Endodermal cell (in vitro differentiated cells): ENCODE results near the gene EIF3B. TPM values are rescaled to one million over a fixed set of nuclear protein-coding genes. Genes with fewer than 3 reads are reported as not detected.
"Not testable (repeated sequence)": the region's sequence is repeated elsewhere in the genome, so short reads cannot be mapped to it uniquely, and the experiment has no call there.

Source experiments
- DNase-seq: peaks from one replicate; pipeline ENCODE4 v3.0.0-alpha.2; 2017
- H3K27ac ChIP-seq: 2 replicates; pipeline ENCODE4 v1.5.1; 2013; ENCODE audit warnings: mild to moderate bottlenecking, low read depth, low read length, moderate library complexity
- H3K27me3 ChIP-seq: 2 replicates; pipeline ENCODE4 v1.6.1; 2013; ENCODE audit warnings: mild to moderate bottlenecking, low read length, moderate library complexity; ENCODE audit not compliant: insufficient read depth, control insufficient read depth, poor library complexity, severe bottlenecking
- H3K36me3 ChIP-seq: 2 replicates; pipeline ENCODE4 v1.7.0; 2013; ENCODE audit warnings: mild to moderate bottlenecking, low read length, moderate library complexity; ENCODE audit not compliant: control insufficient read depth, insufficient read depth
- H3K4me1 ChIP-seq: one replicate; pipeline ENCODE4 v1.7.0; 2013; ENCODE audit warnings: low read length; ENCODE audit not compliant: control insufficient read depth, insufficient read depth
- H3K4me3 ChIP-seq: 2 replicates; pipeline ENCODE4 v1.5.1; 2013; ENCODE audit warnings: mild to moderate bottlenecking, low read length, moderate library complexity
- H3K9ac ChIP-seq: 2 replicates; pipeline ENCODE4 v1.6.1; 2013; ENCODE audit warnings: mild to moderate bottlenecking, low read length, moderate library complexity; ENCODE audit not compliant: poor library complexity, severe bottlenecking; ENCODE audit errors: extremely low read depth
- H3K9me3 ChIP-seq: 2 replicates; pipeline ENCODE4 v1.6.1; 2013; ENCODE audit warnings: mild to moderate bottlenecking, low read length, moderate library complexity; ENCODE audit not compliant: control insufficient read depth
- H3K27ac Mint-ChIP-seq: 2 replicates; pipeline ENCODE4 v1.8.0; 2020; ENCODE audit warnings: mixed read lengths
- H3K27me3 Mint-ChIP-seq: 2 replicates; pipeline ENCODE4 v1.8.0; 2021; ENCODE audit warnings: mild to moderate bottlenecking, mixed read lengths; ENCODE audit not compliant: insufficient read depth
- H3K36me3 Mint-ChIP-seq: 2 replicates; pipeline ENCODE4 v1.8.0; 2020; ENCODE audit warnings: low read depth, mixed read lengths
- H3K4me1 Mint-ChIP-seq: 2 replicates; pipeline ENCODE4 v1.8.0; 2020; ENCODE audit warnings: mixed read lengths
- H3K4me3 Mint-ChIP-seq: 2 replicates; pipeline ENCODE4 v1.8.0; 2020; ENCODE audit warnings: mild to moderate bottlenecking, moderate library complexity, mixed read lengths
- H3K9me3 Mint-ChIP-seq: 2 replicates; pipeline ENCODE4 v1.8.0; 2020; ENCODE audit warnings: mild to moderate bottlenecking, mixed read lengths
- WGBS, 2 experiments: methylation state at CpG; one replicate each; pipeline versions ENCODE4 v1.1.5 to v1.1.7; 2013; ENCODE audit warnings: missing lambda C conversion rate in 2 of 2, mixed read lengths in 1 of 2; ENCODE audit not compliant: insufficient coverage in 1 of 2, insufficient read length in 1 of 2; 5-methylcytosine and 5-hydroxymethylcytosine counted together
- total RNA-seq, 2 donors: library from RNA; stranded (reverse); fragmentation: NEBNext Ultra II Directional in 1 of 2; extraction: Animal tissue kit (Norgen Biotek cat#: 25700) in 1 of 2; gene quantifications; 2 replicates in 1 of 2; 3 replicates in 1 of 2; pipeline ENCODE4 v1.2.1, GENCODE V29; 2021
- TF ChIP-seq, protein P1 (sequence below): fragments of 200-600 bp; sonication (generic); conservative IDR thresholded peaks from 2 replicates; pipeline ENCODE4 v1.5.0; 2021; ENCODE audit warnings: antibody characterized with exemption, mild to moderate bottlenecking

The EIF3B gene
- total RNA-seq, 2 donors from 2014 or later, result 172 to 220 TPM

DNA sequence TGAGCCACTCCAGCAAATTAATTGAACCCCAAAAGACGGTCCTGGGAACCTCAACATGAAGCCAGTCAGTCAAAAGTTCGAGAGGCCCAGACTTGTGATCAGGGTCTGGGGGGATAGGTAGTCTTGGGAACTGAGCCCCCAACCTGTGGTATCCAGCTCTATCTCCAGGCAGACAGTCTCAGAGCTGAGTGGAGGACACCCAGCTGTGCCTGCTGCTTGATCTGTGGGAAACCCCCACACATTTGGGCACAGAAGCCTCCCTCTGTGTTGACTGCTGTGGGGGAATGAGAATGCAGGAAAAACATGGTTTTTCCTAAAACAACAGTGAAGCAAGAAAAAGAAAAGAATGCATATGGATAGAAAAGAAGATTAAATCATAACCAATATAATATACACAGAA lies 24.1 kb upstream of the EIF3B start:
- no peak overlapping the region for H3K4me3 Mint-ChIP-seq
- H3K4me1 ChIP-seq, result no peaks in the 10 kb centered on the region
- no peak overlapping the region for H3K27ac Mint-ChIP-seq
- H3K9me3 ChIP-seq, result no peaks in the 10 kb centered on the region
- no peaks in the 10 kb centered on the region for H3K27me3 Mint-ChIP-seq
- no peak for DNase-seq
- TF ChIP-seq, protein P1, sequence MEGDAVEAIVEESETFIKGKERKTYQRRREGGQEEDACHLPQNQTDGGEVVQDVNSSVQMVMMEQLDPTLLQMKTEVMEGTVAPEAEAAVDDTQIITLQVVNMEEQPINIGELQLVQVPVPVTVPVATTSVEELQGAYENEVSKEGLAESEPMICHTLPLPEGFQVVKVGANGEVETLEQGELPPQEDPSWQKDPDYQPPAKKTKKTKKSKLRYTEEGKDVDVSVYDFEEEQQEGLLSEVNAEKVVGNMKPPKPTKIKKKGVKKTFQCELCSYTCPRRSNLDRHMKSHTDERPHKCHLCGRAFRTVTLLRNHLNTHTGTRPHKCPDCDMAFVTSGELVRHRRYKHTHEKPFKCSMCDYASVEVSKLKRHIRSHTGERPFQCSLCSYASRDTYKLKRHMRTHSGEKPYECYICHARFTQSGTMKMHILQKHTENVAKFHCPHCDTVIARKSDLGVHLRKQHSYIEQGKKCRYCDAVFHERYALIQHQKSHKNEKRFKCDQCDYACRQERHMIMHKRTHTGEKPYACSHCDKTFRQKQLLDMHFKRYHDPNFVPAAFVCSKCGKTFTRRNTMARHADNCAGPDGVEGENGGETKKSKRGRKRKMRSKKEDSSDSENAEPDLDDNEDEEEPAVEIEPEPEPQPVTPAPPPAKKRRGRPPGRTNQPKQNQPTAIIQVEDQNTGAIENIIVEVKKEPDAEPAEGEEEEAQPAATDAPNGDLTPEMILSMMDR, result no peak
- H3K36me3 Mint-ChIP-seq, result peaks cover 2% of the 10 kb centered on the region
- H3K9me3 Mint-ChIP-seq, result no peaks in the 10 kb centered on the region
- no peak overlapping the region for H3K9ac ChIP-seq
- H3K4me1 Mint-ChIP-seq, result no peaks in the 10 kb centered on the region
- H3K36me3 ChIP-seq, result no peaks in the 10 kb centered on the region
- H3K27me3 ChIP-seq, result no peaks in the 10 kb centered on the region
- no peak overlapping the region for H3K4me3 ChIP-seq
- no peak overlapping the region for H3K27ac ChIP-seq
- WGBS, 2 experiments, result 95% methylated on average over 2 of the region's 2 CpGs; no CpG with 5 or more reads in 1 of the 2 experiments

DNA sequence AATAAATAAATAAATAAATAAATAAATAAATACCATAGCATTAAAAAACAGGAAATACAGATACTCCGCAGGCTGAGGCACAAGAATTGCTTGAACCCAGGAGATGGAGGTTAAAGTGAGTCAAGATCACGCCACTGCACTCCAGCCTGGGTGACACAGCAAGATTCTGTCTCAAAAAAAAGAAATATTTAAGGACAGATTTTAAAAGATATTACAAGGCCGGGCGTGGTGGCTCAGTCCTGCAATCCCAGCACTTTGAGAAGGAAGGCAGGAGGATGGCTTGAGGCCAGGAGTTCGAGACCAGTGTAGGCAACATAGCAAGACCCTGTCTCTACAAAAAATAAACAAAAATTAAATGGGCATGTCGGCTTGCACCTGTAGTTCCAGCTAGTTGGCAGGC lies 22.9 kb upstream of the EIF3B start:
- no peak overlapping the region for H3K4me3 Mint-ChIP-seq
- Histone ChIP-seq H3K27ac (no peak overlapping the region), H3K4me3 (no peak overlapping the region), H3K4me1 (no peaks in the 10 kb centered on the region), H3K27me3 (no peaks in the 10 kb centered on the region), H3K9ac (no peak overlapping the region), H3K9me3 (no peaks in the 10 kb centered on the region), H3K36me3 (no peaks in the 10 kb centered on the region)
- no peak for DNase-seq
- no peaks in the 10 kb centered on the region for H3K27me3 Mint-ChIP-seq
- TF ChIP-seq, protein P1, result no peak
- no peaks in the 10 kb centered on the region for H3K4me1 Mint-ChIP-seq
- H3K36me3 Mint-ChIP-seq, result peaks cover 5% of the 10 kb centered on the region
- no peak overlapping the region for H3K27ac Mint-ChIP-seq
- WGBS, 2 experiments, result 88 to 94% methylated on average over 4 to 6 of the region's 6 CpGs
- H3K9me3 Mint-ChIP-seq, result no peaks in the 10 kb centered on the region

DNA sequence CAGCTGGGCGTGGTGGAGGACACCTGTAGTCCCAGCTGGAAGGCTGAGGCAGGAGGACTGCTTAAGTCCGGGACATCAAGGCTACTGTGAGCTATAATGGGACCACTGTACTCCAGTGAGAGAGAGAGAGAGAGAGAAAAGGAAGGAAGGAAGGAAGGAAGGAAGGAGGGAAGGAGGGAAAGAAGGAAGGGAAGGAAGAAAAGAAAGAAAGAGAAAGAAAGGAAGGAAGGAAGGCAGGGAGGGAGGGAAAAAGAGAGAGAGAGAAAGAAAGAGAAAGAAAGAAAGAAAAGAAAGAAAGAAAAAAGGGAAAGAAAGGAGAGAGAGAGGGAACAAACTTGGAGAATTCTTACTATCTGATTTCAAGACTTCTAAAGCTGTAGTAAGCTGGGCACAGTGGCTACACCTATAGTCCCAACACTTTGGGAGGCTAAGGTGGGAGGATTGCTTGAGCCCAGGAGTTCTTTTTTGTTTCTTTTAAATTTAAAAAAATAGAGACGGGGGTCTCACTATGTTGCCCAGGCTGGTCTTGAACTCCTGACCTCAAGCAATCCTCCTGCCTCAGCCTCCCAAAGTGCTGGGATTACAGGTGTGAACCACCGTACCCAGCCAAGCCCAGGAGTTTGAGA lies 21.9 kb upstream of the EIF3B start:
- not testable (repeated sequence) for H3K9me3 ChIP-seq, H3K9ac ChIP-seq, H3K27ac Mint-ChIP-seq, DNase-seq, H3K4me3 Mint-ChIP-seq, H3K36me3 ChIP-seq, H3K27ac ChIP-seq, H3K27me3 ChIP-seq, H3K4me1 ChIP-seq, H3K36me3 Mint-ChIP-seq, H3K4me1 Mint-ChIP-seq, H3K4me3 ChIP-seq, H3K27me3 Mint-ChIP-seq, H3K9me3 Mint-ChIP-seq
- 87 to 95% methylated on average over 3 to 4 of the region's 4 CpGs for WGBS, 2 experiments
